HG02763 (cell line): ENCODE data around the gene PODN.

Experiments used
- ATAC-seq: cut with Tn5 transposase; IDR thresholded peaks from one replicate; pipeline ENCODE4 v1.9.1; 2021; ENCODE audit warnings: mild to moderate bottlenecking, moderate library complexity; ENCODE audit not compliant: unreplicated experiment

Gene PODN

GRCh38 chr1:53112861-53113260, 50.8 kb downstream of the PODN start:
- ATAC-seq: no peak

- no peak for ATAC-seq
Observed at GRCh38 chr1:53114090-53114489, 52.1 kb downstream of the PODN start.

GRCh38 chr1:53114581-53115400, 52.8 kb downstream of the PODN start:
- ATAC-seq: no peak

- ATAC-seq: no peak
Observed at GRCh38 chr1:53115403-53116306, 53.6 kb downstream of the PODN start.

- no peak for ATAC-seq
Observed at GRCh38 chr1:53116307-53116810, 54.3 kb downstream of the PODN start.

- no peak for ATAC-seq
Observed at GRCh38 chr1:53116933-53117600, 55.1 kb downstream of the PODN start.

GRCh38 chr1:53117836-53118235, 55.8 kb downstream of the PODN start:
- no peak for ATAC-seq

GRCh38 chr1:53120659-53121058, 58.6 kb downstream of the PODN start:
- ATAC-seq: no peak

- no peak for ATAC-seq
Observed at GRCh38 chr1:53121319-53122172, 59.5 kb downstream of the PODN start.

- no peak for ATAC-seq
Observed at GRCh38 chr1:53122201-53122885, 60.3 kb downstream of the PODN start.

- no peak for ATAC-seq
Observed at GRCh38 chr1:53122961-53123413, 61.0 kb downstream of the PODN start.

GRCh38 chr1:53123453-53124140, 61.6 kb downstream of the PODN start:
- ATAC-seq: no peak

GRCh38 chr1:53125122-53125521, 63.1 kb downstream of the PODN start:
- no peak for ATAC-seq

GRCh38 chr1:53125623-53126360, 63.8 kb downstream of the PODN start:
- no peak for ATAC-seq

- no peak for ATAC-seq
Observed at GRCh38 chr1:53126495-53126894, 64.5 kb downstream of the PODN start.

- ATAC-seq: no peak
Observed at GRCh38 chr1:53127546-53127945, 65.5 kb downstream of the PODN start.

- no peak for ATAC-seq
Observed at GRCh38 chr1:53128401-53128800, 66.4 kb downstream of the PODN start.

- no peak for ATAC-seq
Observed at GRCh38 chr1:53129891-53130597, 68.0 kb downstream of the PODN start.
